Activated T-helper 1 cell treated with anti-CD3 and anti-CD28 coated beads, Interleukin-12 subunit alpha, Interleukin-12 subunit beta, Interleukin-2, Interleukin-4 antibody, amounts not matched to agents 30 ng/mL and 10 ng/mL and 1 ng/mL, durations not matched to agents 14 hours and 24 hours and 36 hours (primary cell): Measurements from ENCODE around the gene FAM50A. TPM values are rescaled to one million over a fixed set of nuclear protein-coding genes. Genes with fewer than 3 reads are reported as not detected.

Experiments
- DNase-seq: peaks from one replicate; pipeline ENCODE4 v3.0.0; 2021; ENCODE audit warnings: low spot score
- H3K27ac Mint-ChIP-seq: one replicate; pipeline ENCODE4 v1.8.0; 2021; ENCODE audit warnings: mild to moderate bottlenecking, mixed read lengths
- H3K27me3 Mint-ChIP-seq: one replicate; pipeline ENCODE4 v1.8.0; 2022; ENCODE audit warnings: mild to moderate bottlenecking, moderate library complexity, mixed read lengths; ENCODE audit not compliant: insufficient read depth
- H3K36me3 Mint-ChIP-seq: one replicate; pipeline ENCODE4 v1.8.0; 2021; ENCODE audit warnings: low read depth, mixed read lengths
- H3K4me1 Mint-ChIP-seq: one replicate; pipeline ENCODE4 v1.8.0; 2021; ENCODE audit warnings: low read depth, mixed read lengths
- H3K4me3 Mint-ChIP-seq: one replicate; pipeline ENCODE4 v1.8.0; 2021; ENCODE audit warnings: mild to moderate bottlenecking, moderate library complexity, mixed read lengths
- H3K9me3 Mint-ChIP-seq: one replicate; pipeline ENCODE4 v1.8.0; 2021; ENCODE audit warnings: mixed read lengths
- intact Hi-C: fragments of 100-400 bp; cut with micrococcal nuclease; formaldehyde crosslinking; loops from one replicate; pipeline ENCODE4 v1.15.1; 2024
- total RNA-seq: library from RNA; stranded (reverse); gene quantifications from 2 replicates; pipeline ENCODE4 v1.2.3, GENCODE V29; 2022

The FAM50A gene
- total RNA-seq, 1 donor from 2014 or later: 95.4 TPM

GRCh38 chrX:154466907-154467306, 23.0 kb downstream of the FAM50A start:
- Mint-ChIP-seq H3K36me3 (no peaks in the 10 kb centered on the region), H3K27ac (no peak overlapping the region), H3K4me1 (no peaks in the 10 kb centered on the region), H3K9me3 (no peaks in the 10 kb centered on the region), H3K4me3 (no peak overlapping the region), H3K27me3 (no peaks in the 10 kb centered on the region)
- no peak for DNase-seq
- intact Hi-C loops: no loop called here

- H3K36me3 Mint-ChIP-seq: no peaks in the 10 kb centered on the region
- intact Hi-C loops: no loop called here
- H3K4me3 Mint-ChIP-seq: no peak overlapping the region
- no peak for DNase-seq
- no peaks in the 10 kb centered on the region for H3K9me3 Mint-ChIP-seq
- no peaks in the 10 kb centered on the region for H3K27me3 Mint-ChIP-seq
- H3K27ac Mint-ChIP-seq: no peak overlapping the region
- no peaks in the 10 kb centered on the region for H3K4me1 Mint-ChIP-seq
Observed at GRCh38 chrX:154467556-154467955, 23.6 kb downstream of the FAM50A start.

- Mint-ChIP-seq H3K4me1 (no peaks in the 10 kb centered on the region), H3K4me3 (no peak overlapping the region), H3K27ac (no peak overlapping the region), H3K36me3 (no peaks in the 10 kb centered on the region), H3K9me3 (no peaks in the 10 kb centered on the region), H3K27me3 (no peaks in the 10 kb centered on the region)
- intact Hi-C loops: no loop called here
- no peak for DNase-seq
Observed at GRCh38 chrX:154468217-154468616, 24.3 kb downstream of the FAM50A start.

- H3K27ac Mint-ChIP-seq: no peak overlapping the region
- DNase-seq: no peak
- no peaks in the 10 kb centered on the region for H3K36me3 Mint-ChIP-seq
- no peaks in the 10 kb centered on the region for H3K9me3 Mint-ChIP-seq
- intact Hi-C loops: no loop called here
- H3K27me3 Mint-ChIP-seq: no peaks in the 10 kb centered on the region
- H3K4me3 Mint-ChIP-seq: no peak overlapping the region
- no peaks in the 10 kb centered on the region for H3K4me1 Mint-ChIP-seq
Observed at GRCh38 chrX:154469114-154469513, 25.2 kb downstream of the FAM50A start.

GRCh38 chrX:154469880-154470279, 25.9 kb downstream of the FAM50A start:
- intact Hi-C loops: no loop called here
- DNase-seq: no peak
- Mint-ChIP-seq H3K4me3 (no peak overlapping the region), H3K27ac (no peak overlapping the region), H3K27me3 (no peaks in the 10 kb centered on the region), H3K36me3 (no peaks in the 10 kb centered on the region), H3K4me1 (no peaks in the 10 kb centered on the region), H3K9me3 (no peaks in the 10 kb centered on the region)

GRCh38 chrX:154470434-154470833, 26.5 kb downstream of the FAM50A start:
- DNase-seq: no peak
- H3K4me3 Mint-ChIP-seq: no peak overlapping the region
- no peaks in the 10 kb centered on the region for H3K9me3 Mint-ChIP-seq
- peaks cover 2% of the 10 kb centered on the region for H3K36me3 Mint-ChIP-seq
- H3K4me1 Mint-ChIP-seq: peaks cover 2% of the 10 kb centered on the region
- H3K27me3 Mint-ChIP-seq: no peaks in the 10 kb centered on the region
- intact Hi-C loops: no loop called here
- no peak overlapping the region for H3K27ac Mint-ChIP-seq

- Mint-ChIP-seq H3K4me3 (no peak overlapping the region), H3K27me3 (no peaks in the 10 kb centered on the region), H3K4me1 (peaks cover 6% of the 10 kb centered on the region), H3K36me3 (peaks cover 4% of the 10 kb centered on the region), H3K27ac (no peak overlapping the region), H3K9me3 (no peaks in the 10 kb centered on the region)
- intact Hi-C loops: no loop called here
- DNase-seq: no peak
Observed at GRCh38 chrX:154470914-154471568, 27.1 kb downstream of the FAM50A start.

GRCh38 chrX:154471839-154472684, 28.1 kb downstream of the FAM50A start:
- H3K36me3 Mint-ChIP-seq: peaks cover 4% of the 10 kb centered on the region
- no peaks in the 10 kb centered on the region for H3K9me3 Mint-ChIP-seq
- H3K27me3 Mint-ChIP-seq: no peaks in the 10 kb centered on the region
- intact Hi-C loops: no loop called here
- no peak overlapping the region for H3K27ac Mint-ChIP-seq
- DNase-seq: no peak
- H3K4me3 Mint-ChIP-seq: no peak overlapping the region
- H3K4me1 Mint-ChIP-seq: peaks cover 6% of the 10 kb centered on the region

GRCh38 chrX:154472685-154473632, 29.0 kb downstream of the FAM50A start:
- peaks cover 12% of the 10 kb centered on the region for H3K4me1 Mint-ChIP-seq
- no peak overlapping the region for H3K27ac Mint-ChIP-seq
- H3K4me3 Mint-ChIP-seq: no peak overlapping the region
- H3K36me3 Mint-ChIP-seq: peaks cover 4% of the 10 kb centered on the region
- no peak for DNase-seq
- no peaks in the 10 kb centered on the region for H3K27me3 Mint-ChIP-seq
- intact Hi-C loops: no loop called here
- no peaks in the 10 kb centered on the region for H3K9me3 Mint-ChIP-seq

GRCh38 chrX:154473683-154474082, 29.7 kb downstream of the FAM50A start:
- peaks cover 12% of the 10 kb centered on the region for H3K4me1 Mint-ChIP-seq
- H3K27me3 Mint-ChIP-seq: no peaks in the 10 kb centered on the region
- DNase-seq: no peak
- no peak overlapping the region for H3K4me3 Mint-ChIP-seq
- intact Hi-C loops: no loop called here
- no peaks in the 10 kb centered on the region for H3K9me3 Mint-ChIP-seq
- H3K27ac Mint-ChIP-seq: no peak overlapping the region
- H3K36me3 Mint-ChIP-seq: peaks cover 4% of the 10 kb centered on the region

- intact Hi-C loops: loop anchor here (5.0 kb wide), 2 partner anchors 65 to 550 kb away; partner anchors contain the start of genes ARHGAP4 and TAFAZZIN
- peaks cover 18% of the 10 kb centered on the region for H3K4me1 Mint-ChIP-seq
- peaks cover 4% of the 10 kb centered on the region for H3K36me3 Mint-ChIP-seq
- no peak for DNase-seq
- H3K27me3 Mint-ChIP-seq: no peaks in the 10 kb centered on the region
- no peak overlapping the region for H3K27ac Mint-ChIP-seq
- no peak overlapping the region for H3K4me3 Mint-ChIP-seq
- no peaks in the 10 kb centered on the region for H3K9me3 Mint-ChIP-seq
Observed at GRCh38 chrX:154476821-154477220, 32.9 kb downstream of the FAM50A start.

GRCh38 chrX:154477891-154478477, 34.0 kb downstream of the FAM50A start:
- Mint-ChIP-seq H3K36me3 (peaks cover 4% of the 10 kb centered on the region), H3K9me3 (no peaks in the 10 kb centered on the region), H3K27me3 (no peaks in the 10 kb centered on the region), H3K27ac (peak overlapping the region; percentile 77), H3K4me3 (peak overlapping the region; percentile 88), H3K4me1 (peaks cover 18% of the 10 kb centered on the region)
- DNase-seq: no peak
- intact Hi-C loops: loop anchor here (1.0 to 5.0 kb wide), 6 partner anchors 34 to 551 kb away; partner anchors contain the start of genes ARHGAP4, FAM50A, G6PD and GDI1
